GM19463 (cell line): Measurements from ENCODE around the gene RHOXF2.
"Not testable (repeated sequence)": the region's sequence is repeated elsewhere in the genome, so short reads cannot be mapped to it uniquely, and the experiment has no call there.

Experiments
- ATAC-seq: cut with Tn5 transposase; IDR thresholded peaks from one replicate; pipeline ENCODE4 v1.9.1; 2021; ENCODE audit warnings: mild to moderate bottlenecking, moderate library complexity; ENCODE audit not compliant: unreplicated experiment

Gene RHOXF2

DNA sequence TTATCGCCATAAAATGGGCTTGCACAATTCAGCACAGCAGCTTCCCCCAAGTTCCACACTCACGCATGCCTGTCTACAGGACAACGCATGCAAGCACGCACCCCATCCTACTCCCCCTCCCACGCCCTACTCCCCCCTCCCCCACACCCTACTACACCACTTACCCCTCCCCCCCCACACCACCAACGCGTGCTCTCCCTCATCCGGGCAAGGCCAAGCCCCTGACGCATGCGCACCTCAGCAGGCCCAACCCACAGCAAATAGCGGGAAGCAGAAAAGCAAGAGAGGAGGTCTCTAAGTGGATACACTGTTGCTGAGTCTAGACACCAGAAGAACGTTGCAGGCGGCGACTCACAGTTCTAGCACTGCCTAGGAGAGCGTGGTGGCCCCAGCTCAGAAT lies at the start of gene RHOXF2:
RHOXF2 (plus strand) TSS at position 301 of the 400 bp plus-strand sequence. CDS start 138 bp downstream, outside the sequence.
- not testable (repeated sequence) for ATAC-seq

- no peak for ATAC-seq
Measured at GRCh38 chrX:120109378-120109777, 49.0 kb upstream of the RHOXF2 start.

DNA sequence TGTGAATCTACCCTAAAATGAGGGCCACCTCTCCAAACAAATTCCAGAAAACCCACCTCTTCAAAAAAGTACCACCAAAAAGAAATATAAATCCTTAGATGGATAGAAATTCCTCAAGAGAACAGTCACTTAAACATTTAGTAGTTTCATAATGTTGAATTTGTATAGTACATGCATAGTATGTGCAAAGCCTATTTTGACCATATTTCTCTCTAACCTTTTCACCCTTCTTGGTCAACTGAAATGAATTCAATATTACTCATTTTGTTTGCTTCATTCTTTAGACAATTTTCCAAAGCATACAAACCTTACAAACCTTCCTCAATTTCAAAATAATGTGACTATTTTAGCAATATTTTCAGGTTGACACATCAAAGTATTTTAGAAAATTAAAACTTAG lies 46.8 kb upstream of the RHOXF2 start:
- no peak for ATAC-seq

DNA sequence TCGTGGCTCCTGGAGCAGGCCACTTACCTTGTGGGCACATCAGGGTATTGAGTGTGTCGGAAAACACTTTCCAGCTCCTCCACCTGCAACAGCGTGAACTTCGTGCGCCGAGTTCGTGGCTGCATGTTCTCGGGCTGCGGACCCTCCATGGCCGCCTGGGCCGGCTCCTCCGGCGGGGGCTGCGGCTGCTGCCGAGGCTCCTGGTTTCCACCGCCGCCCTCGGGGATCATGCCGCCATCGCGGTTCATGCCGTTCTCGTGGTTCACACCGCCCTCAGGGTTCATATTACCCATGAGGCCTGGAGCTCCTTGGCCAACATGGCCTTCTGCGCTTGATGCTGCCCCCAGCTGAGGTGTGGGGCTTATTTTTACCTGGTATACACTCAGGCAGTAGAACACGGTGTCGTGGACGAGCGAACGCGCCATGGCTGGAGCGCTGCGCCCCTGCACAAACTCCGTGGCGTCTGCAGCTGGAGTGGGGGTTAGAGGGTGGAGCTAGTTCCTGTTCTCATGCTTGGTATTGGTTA lies 42.9 kb upstream of the RHOXF2 start, which contains the start of gene RHOXF1:
RHOXF1 (minus strand) TSS at position 476 of the 526 bp plus-strand sequence; CDS start at position 425, 51 bp downstream.
- ATAC-seq, result no peak

GRCh38 chrX:120120223-120120622 lies 38.2 kb upstream of the RHOXF2 start:
- no peak for ATAC-seq

DNA sequence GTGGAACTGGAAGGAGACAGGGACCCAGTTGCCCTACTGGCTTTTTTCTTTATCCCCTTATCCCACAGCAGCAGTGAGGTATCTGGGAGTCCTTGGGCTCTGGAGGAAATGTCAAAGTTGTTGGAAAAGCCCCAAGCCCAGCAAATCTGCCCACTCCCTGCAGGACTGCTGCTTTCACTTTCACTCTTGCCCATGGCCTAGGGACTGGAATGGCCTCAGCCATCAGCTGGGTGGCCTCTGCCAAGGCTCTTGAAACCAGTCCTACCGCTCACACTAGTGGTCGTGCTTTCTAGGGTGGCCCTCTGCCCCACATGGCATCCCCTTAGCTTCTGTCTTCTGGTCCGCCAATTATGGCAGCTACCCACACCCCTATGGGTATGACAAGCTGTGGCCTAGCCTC lies 33.0 kb upstream of the RHOXF2 start:
- ATAC-seq, result no peak

DNA sequence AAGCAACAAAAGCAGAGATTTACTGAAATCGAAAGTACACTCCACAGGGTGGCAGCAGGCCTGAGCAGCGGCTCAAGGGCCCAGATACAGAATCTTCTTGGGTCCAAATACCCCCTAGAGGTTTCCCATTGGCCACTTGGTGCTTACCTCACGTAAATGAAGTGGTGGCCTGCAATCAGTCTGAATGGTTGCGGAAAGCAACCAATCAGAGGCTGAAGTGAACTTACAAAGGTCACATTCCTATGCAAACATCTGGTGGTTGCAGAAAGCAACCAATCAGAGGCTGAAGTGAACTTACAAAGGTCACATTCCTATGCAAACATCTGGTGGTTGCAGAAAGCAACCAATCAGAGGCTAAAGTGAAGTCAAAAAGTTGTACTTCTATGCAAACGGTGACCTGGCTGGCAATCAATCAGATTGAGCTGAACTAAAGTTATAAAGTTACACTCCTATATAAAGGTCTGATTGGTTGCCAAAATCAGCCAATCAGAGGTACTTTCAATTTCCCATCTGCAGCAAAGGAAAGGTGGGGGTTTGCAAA lies 30.0 kb upstream of the RHOXF2 start:
- ATAC-seq, result not testable (repeated sequence)

DNA sequence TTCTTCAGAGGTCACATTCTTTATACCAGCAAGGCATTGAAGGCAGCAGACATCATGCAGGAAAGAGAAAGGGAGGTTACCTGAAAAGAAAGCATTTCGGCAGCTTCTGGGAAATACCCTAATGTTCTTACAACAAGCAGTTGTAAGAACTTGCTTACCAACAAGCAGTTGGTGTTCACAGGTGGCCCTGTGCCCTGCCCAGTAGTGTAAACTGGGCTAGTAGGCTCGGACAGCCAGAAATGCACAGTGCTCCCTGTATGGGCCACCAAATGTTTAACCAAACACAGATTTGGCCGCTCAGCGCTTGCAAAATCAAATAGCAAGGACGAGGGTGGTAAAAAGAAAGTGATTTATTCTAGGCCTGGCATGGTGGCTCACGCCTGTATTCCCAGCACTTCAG lies 22.3 kb upstream of the RHOXF2 start:
- ATAC-seq, result no peak

DNA sequence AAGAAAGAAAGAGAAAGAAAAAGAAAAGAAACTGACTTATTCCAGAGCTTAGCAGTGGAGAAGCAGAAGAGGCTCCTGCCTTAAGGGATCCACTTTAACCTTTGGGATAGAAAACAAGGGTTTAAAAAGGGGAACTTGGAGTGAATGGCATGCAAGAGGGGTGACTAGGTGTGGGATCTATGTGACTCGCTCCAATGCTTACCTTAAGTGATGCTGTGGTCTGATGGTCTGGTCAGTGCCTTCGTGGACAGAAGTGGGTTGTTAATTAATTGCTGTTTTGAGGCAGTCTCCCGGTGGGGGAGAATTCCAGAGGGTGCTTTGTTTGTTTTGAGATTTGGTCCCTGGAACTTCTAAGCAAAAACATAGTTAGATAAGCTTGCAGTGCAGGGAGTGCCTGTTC lies 21.6 kb upstream of the RHOXF2 start:
- ATAC-seq, result no peak

GRCh38 chrX:120137439-120137838 lies 21.0 kb upstream of the RHOXF2 start:
- ATAC-seq, result no peak

GRCh38 chrX:120140293-120140981 lies 18.0 kb upstream of the RHOXF2 start:
- ATAC-seq, result no peak

- no peak for ATAC-seq
Measured at GRCh38 chrX:120144178-120144844, 14.1 kb upstream of the RHOXF2 start.

- no peak for ATAC-seq
Measured at GRCh38 chrX:120145295-120145925, 13.0 kb upstream of the RHOXF2 start.

DNA sequence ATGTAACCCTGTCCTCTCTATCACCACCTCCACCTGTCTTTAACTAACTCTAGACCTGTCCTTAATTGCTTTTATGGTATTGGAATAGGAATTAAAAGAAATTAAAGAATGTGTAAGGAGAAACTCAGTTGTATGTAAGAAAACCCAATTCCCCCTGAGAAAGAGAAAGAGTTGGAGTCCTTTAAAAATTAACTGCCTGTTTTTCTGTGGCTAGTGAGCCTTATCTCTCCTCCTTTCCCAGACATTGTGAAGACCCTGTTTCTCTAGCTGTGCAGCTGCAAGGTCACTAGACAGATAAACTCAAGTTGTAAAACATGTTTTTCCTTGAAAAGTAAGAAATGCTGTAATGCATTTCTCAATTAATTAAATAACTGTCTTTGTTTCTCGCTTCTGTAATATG lies 12.1 kb upstream of the RHOXF2 start:
- not testable (repeated sequence) for ATAC-seq

GRCh38 chrX:120147537-120147936 lies 10.9 kb upstream of the RHOXF2 start:
- ATAC-seq, result no peak

DNA sequence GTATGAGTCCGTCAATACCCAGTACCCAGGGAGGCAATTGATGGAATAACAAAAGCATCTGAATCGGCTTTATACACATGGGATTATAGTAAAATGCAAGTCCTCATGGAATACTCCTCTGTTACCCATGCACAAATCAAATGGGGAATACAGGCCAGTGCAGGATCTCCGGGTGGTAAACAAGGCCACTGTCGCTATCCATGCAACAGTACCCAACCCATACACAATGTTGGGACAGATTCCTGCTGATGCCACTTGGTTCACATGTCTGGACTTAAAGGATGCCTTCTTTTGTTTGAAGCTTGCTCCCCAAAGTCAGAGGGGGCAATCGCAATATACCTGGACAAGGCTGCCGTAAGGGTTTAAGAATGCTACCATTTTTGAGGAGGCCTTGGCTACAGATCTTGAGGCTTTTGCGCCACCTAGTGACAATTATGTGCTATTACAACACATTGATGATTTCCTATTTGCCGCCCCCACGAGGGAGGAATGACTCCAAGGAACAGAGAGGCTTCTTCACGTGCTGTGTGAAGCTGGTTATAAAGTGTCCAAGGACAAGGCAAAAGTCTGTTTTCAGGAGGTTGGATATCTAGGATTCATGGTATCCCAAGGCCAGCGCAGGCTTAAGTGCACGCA lies 8.2 kb upstream of the RHOXF2 start:
- peak; percentile 39 for ATAC-seq

DNA sequence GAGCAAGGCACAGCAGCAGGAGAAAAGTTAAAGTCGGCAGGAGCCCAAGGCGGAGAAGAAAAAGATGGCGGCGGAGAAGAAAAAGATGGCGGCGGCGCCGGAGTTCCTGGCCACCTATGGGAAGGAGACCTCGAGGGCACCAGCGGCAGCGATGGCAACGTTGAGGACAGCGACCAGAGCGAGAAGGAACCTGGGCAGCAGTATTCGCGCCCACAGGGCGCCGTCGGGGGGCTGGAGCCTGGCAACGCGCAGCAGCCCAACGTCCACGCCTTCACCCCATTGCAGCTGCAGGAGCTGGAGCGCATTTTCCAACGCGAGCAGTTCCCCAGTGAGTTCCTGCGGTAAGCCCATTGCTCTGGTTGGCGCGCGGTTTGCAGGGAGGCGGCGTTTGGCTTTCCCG lies 673 bp downstream of the RHOXF2 start:
- not testable (repeated sequence) for ATAC-seq

GRCh38 chrX:120193254-120193653 lies 34.8 kb downstream of the RHOXF2 start:
- not testable (repeated sequence) for ATAC-seq

DNA sequence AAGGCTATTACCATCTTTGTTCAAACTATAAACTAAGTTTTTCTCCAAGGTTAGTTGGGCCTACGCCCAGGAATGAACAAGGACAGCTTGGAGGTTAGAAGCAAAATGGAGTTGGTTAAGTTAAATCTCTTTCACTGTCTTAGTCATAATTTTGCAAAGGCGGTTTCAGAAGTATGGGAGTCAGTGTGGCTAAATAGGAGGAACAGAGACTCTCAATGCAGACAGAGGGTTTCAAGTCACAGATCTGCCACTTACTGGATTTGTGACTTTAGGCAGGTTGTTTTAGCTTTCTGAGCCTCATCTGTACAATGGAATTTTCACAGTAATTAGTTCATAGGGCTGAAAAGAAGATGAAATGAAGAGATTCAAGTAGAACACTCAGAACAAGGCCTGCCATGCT lies 35.3 kb downstream of the RHOXF2 start:
- ATAC-seq, result peak; percentile 92

GRCh38 chrX:120195786-120196185 lies 37.4 kb downstream of the RHOXF2 start:
- not testable (repeated sequence) for ATAC-seq
